K562 (cell line): ENCODE measurements around the gene FAM131C.

ENCODE experiments used
- HCFC1 ChIP-seq: IDR thresholded peaks from 2 replicates; pipeline ENCODE4 v1.6.1; 2012; ENCODE audit warnings: low read depth, low read length, improper control_type of control experiment
- HDAC2 ChIP-seq: fragments of 450-650 bp; IDR thresholded peaks from 2 replicates; pipeline ENCODE4 v1.6.1; 2016; ENCODE audit warnings: mild to moderate bottlenecking
- NCOA2 ChIP-seq, 2 experiments: fragments of 450-650 bp; IDR thresholded peaks; 2 replicates each; pipeline ENCODE4 v1.6.1; 2018; ENCODE audit warnings: mild to moderate bottlenecking in 2 of 2, moderate library complexity in 1 of 2; ENCODE audit not compliant: partially characterized antibody in 2 of 2
- POLR3G ChIP-seq: IDR thresholded peaks from 2 replicates; pipeline ENCODE4 v1.6.1; 2011; ENCODE audit not compliant: insufficient read length, insufficient replicate concordance; ENCODE audit errors: extremely low read depth
- ZC3H11A ChIP-seq: IDR thresholded peaks from 2 replicates; pipeline ENCODE4 v1.6.1; 2012; ENCODE audit warnings: low read depth, low read length, improper control_type of control experiment
- ZNF133 ChIP-seq: fragments of 250-450 bp; sonication (Bioruptor Pico); IDR thresholded peaks from 2 replicates; pipeline ENCODE4 v1.4.0; 2020; ENCODE audit warnings: mild to moderate bottlenecking
- TF ChIP-seq, protein P1 (sequence below): sonication (generic); formaldehyde crosslinking; IDR thresholded peaks from 2 replicates; pipeline ENCODE4 v1.8.0; 2022; ENCODE audit warnings: mild to moderate bottlenecking, missing genetic modification reagents
- TF ChIP-seq, protein P2 (sequence below): fragments of 250-450 bp; sonication (Bioruptor Pico); IDR thresholded peaks from 2 replicates; pipeline ENCODE4 v1.5.1; 2021; ENCODE audit warnings: mild to moderate bottlenecking
- TF ChIP-seq, protein P3 (sequence below): sonication (generic); formaldehyde crosslinking; IDR thresholded peaks from 2 replicates; pipeline ENCODE4 v1.8.0; 2022; ENCODE audit warnings: missing genetic modification reagents, mild to moderate bottlenecking, borderline replicate concordance

DNA sequence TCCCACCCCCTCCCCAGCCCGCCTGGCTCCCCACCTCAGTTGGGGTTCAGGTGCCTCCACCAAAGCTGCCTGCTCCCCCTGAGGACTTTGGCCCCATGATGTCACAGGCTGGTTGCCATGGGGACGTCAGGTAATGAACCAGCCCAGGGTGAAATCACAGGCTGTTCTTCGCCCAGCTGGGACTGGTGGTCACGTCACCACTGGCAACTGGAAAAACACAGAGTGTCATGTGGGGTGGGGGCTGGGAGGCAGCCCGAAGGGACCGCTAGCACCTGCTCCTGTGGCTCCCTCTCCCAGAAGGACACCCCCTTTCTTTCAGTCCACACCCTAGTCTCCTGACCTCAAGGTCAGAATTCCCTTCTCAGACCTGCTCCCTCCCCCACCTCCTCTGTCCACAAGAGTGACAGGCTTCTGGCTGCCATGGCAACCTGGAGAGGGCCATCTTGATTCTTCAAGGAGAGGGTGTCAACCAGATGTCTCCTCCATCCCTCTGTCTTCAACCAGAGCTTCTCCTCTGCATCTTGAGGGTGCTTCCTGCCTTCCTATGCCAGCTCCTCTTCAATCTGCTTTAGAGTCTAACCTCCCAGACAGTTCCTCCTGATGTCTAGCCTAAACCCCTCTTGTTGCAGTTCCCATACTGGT lies 6.2 kb downstream of the FAM131C start:
- TF ChIP-seq HCFC1 (no peak), ZNF133 (CRISPR knock-in tag) (no peak), POLR3G (no peak), NCOA2 (IDR thresholded peaks at IDR 0.05; ENCODE audit: partially characterized antibody in 2 of 2) (no peak), HDAC2 (no peak), ZC3H11A (no peak)
- TF ChIP-seq, protein P1, sequence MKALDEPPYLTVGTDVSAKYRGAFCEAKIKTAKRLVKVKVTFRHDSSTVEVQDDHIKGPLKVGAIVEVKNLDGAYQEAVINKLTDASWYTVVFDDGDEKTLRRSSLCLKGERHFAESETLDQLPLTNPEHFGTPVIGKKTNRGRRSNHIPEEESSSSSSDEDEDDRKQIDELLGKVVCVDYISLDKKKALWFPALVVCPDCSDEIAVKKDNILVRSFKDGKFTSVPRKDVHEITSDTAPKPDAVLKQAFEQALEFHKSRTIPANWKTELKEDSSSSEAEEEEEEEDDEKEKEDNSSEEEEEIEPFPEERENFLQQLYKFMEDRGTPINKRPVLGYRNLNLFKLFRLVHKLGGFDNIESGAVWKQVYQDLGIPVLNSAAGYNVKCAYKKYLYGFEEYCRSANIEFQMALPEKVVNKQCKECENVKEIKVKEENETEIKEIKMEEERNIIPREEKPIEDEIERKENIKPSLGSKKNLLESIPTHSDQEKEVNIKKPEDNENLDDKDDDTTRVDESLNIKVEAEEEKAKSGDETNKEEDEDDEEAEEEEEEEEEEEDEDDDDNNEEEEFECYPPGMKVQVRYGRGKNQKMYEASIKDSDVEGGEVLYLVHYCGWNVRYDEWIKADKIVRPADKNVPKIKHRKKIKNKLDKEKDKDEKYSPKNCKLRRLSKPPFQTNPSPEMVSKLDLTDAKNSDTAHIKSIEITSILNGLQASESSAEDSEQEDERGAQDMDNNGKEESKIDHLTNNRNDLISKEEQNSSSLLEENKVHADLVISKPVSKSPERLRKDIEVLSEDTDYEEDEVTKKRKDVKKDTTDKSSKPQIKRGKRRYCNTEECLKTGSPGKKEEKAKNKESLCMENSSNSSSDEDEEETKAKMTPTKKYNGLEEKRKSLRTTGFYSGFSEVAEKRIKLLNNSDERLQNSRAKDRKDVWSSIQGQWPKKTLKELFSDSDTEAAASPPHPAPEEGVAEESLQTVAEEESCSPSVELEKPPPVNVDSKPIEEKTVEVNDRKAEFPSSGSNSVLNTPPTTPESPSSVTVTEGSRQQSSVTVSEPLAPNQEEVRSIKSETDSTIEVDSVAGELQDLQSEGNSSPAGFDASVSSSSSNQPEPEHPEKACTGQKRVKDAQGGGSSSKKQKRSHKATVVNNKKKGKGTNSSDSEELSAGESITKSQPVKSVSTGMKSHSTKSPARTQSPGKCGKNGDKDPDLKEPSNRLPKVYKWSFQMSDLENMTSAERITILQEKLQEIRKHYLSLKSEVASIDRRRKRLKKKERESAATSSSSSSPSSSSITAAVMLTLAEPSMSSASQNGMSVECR (CRISPR knock-in tag): no peak
- TF ChIP-seq, protein P2, sequence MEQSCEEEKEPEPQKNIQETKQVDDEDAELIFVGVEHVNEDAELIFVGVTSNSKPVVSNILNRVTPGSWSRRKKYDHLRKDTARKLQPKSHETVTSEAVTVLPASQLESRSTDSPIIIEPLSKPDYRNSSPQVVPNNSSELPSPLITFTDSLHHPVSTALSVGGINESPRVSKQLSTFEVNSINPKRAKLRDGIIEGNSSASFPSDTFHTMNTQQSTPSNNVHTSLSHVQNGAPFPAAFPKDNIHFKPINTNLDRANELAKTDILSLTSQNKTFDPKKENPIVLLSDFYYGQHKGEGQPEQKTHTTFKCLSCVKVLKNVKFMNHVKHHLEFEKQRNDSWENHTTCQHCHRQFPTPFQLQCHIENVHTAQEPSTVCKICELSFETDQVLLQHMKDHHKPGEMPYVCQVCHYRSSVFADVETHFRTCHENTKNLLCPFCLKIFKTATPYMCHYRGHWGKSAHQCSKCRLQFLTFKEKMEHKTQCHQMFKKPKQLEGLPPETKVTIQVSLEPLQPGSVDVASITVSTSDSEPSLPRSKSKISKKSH: no peak
- TF ChIP-seq, protein P3, sequence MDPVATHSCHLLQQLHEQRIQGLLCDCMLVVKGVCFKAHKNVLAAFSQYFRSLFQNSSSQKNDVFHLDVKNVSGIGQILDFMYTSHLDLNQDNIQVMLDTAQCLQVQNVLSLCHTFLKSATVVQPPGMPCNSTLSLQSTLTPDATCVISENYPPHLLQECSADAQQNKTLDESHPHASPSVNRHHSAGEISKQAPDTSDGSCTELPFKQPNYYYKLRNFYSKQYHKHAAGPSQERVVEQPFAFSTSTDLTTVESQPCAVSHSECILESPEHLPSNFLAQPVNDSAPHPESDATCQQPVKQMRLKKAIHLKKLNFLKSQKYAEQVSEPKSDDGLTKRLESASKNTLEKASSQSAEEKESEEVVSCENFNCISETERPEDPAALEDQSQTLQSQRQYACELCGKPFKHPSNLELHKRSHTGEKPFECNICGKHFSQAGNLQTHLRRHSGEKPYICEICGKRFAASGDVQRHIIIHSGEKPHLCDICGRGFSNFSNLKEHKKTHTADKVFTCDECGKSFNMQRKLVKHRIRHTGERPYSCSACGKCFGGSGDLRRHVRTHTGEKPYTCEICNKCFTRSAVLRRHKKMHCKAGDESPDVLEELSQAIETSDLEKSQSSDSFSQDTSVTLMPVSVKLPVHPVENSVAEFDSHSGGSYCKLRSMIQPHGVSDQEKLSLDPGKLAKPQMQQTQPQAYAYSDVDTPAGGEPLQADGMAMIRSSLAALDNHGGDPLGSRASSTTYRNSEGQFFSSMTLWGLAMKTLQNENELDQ (CRISPR knock-in tag): no peak
